Erythroblast (primary cell): ENCODE data around the gene RNF220.

Source experiments
- GATA1 ChIP-seq: IDR thresholded peaks from 2 replicates; pipeline ENCODE4 v1.6.1; 2011; ENCODE audit warnings: low read depth, mild to moderate bottlenecking, control low read depth, low read length, moderate library complexity
- POLR2A ChIP-seq: IDR thresholded peaks from 2 replicates; pipeline ENCODE4 v1.6.1; 2011; ENCODE audit warnings: mild to moderate bottlenecking, low read length

- TF ChIP-seq POLR2A (no peak), GATA1 (no peak)
Observed at GRCh38 chr1:44672254-44672955, 267.4 kb downstream of the RNF220 start.
